ENCODE measurements around the gene POLN. TPM values are rescaled to one million over a fixed set of nuclear protein-coding genes. Genes with fewer than 3 reads are reported as not detected.

The POLN gene
- polyA plus RNA-seq, 1 donor (not counting 4 experiments of a cell fraction or from before 2014, with no cell fraction given) = 1.3 TPM

DNA sequence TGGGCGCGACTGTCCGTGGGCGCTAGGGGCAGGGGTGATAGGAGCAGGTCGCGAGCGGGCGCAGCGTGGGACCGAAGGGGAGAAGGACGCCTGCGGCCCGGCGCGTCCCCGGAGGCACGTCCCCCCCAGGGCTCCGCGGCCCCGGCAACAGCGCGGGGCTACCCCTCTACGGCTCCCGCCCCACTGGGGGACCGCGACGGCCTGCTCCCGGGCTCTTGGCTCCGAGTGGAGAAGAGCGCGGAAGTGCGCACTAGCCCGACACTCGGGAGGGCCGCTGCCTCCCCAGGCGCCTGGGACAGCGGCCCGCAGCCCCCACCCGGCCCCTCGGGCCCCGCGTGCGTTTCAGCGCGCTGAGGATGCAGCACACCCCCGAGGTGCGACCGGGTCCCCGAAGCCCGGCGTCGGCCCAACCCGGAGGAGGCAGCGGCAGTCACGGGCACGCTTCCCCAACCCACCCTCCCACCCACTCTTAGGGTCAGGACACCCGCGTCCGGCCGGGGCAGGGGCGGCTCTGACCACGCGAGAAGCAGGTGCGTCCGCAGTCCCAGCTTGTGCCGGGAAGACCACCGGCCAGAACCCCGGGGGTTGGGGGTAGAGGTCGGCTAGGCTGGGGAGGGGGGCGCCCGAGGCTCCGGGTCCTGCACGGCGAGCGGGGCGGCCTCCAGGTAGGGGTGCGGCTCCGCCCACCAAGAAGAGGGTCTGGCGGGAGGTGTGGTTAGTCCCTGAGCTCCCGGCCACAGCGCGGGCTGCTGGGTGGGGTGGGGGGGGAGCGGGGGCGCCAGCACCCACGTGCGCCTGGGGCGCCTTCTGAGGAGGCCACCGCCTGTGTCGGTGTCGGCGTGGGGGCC is 201.3 kb downstream of the POLN start:
- no peak overlapping the region for H3K27ac ChIP-seq (ENCODE audit: control insufficient read depth, insufficient read depth, low read length)
- no peaks in the 10 kb centered on the region for H3K36me3 ChIP-seq (ENCODE audit: control insufficient read depth in 2 of 2, extremely low read depth in 1 of 2, insufficient read depth in 2 of 2, low read length in 2 of 2)
- H3K9me3 ChIP-seq (ENCODE audit: control insufficient read depth, low read depth, low read length) = no peaks in the 10 kb centered on the region
- no peaks in the 10 kb centered on the region for H3K79me2 ChIP-seq (ENCODE audit: control insufficient read depth, insufficient read depth, low read length)
- dilution Hi-C loops (cut with MboI; ENCODE audit: extremely low pct_ligation_motif_present, low sequenced_read_pairs) = no loop called here
- no peak for FAIRE-seq
- no peak for DNase-seq (ENCODE audit: low read depth, low spot score)
- H3K9me1 ChIP-seq (ENCODE audit: control insufficient read depth, extremely low read depth, insufficient read depth, low read length) = no peaks in the 10 kb centered on the region
- TF ChIP-seq, protein P1, sequence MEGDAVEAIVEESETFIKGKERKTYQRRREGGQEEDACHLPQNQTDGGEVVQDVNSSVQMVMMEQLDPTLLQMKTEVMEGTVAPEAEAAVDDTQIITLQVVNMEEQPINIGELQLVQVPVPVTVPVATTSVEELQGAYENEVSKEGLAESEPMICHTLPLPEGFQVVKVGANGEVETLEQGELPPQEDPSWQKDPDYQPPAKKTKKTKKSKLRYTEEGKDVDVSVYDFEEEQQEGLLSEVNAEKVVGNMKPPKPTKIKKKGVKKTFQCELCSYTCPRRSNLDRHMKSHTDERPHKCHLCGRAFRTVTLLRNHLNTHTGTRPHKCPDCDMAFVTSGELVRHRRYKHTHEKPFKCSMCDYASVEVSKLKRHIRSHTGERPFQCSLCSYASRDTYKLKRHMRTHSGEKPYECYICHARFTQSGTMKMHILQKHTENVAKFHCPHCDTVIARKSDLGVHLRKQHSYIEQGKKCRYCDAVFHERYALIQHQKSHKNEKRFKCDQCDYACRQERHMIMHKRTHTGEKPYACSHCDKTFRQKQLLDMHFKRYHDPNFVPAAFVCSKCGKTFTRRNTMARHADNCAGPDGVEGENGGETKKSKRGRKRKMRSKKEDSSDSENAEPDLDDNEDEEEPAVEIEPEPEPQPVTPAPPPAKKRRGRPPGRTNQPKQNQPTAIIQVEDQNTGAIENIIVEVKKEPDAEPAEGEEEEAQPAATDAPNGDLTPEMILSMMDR (optimal IDR thresholded peaks at IDR 0.05 in 1 of 3, IDR thresholded peaks at IDR 0.05 in 1 of 3, conservative IDR thresholded peaks at IDR 0.05 in 1 of 3; ENCODE audit: extremely low read depth in 1 of 3, insufficient read depth in 2 of 3, low read length in 3 of 3) = no peak
- peak; percentile 57 for TF ChIP-seq EZH2 (IDR thresholded peaks at IDR 0.05; ENCODE audit: low read length)
- H3K4me1 ChIP-seq (ENCODE audit: control insufficient read depth, extremely low read depth, insufficient read depth, low read length) = no peaks in the 10 kb centered on the region
- H4K20me1 ChIP-seq (ENCODE audit: control insufficient read depth, extremely low read depth, insufficient read depth, low read length) = no peaks in the 10 kb centered on the region
- peak overlapping the region in 1 of 3 experiments; percentile 80 for H3K4me3 ChIP-seq (ENCODE audit: control insufficient read depth in 2 of 3, extremely low read depth in 1 of 3, insufficient read depth in 2 of 3, low read depth in 1 of 3, low read length in 3 of 3)
- H3K4me2 ChIP-seq (ENCODE audit: control insufficient read depth, extremely low read depth, insufficient read depth, low read depth, low read length) = no peak overlapping the region
- peaks cover 30% of the 10 kb centered on the region for H3K27me3 ChIP-seq (ENCODE audit: control insufficient read depth, extremely low read depth, insufficient read depth, low read length)
- H3K9ac ChIP-seq (ENCODE audit: control insufficient read depth, extremely low read depth, insufficient read depth, low read length) = no peak overlapping the region
- no peak overlapping the region for H2AFZ ChIP-seq (ENCODE audit: control insufficient read depth, low read length)

DNA sequence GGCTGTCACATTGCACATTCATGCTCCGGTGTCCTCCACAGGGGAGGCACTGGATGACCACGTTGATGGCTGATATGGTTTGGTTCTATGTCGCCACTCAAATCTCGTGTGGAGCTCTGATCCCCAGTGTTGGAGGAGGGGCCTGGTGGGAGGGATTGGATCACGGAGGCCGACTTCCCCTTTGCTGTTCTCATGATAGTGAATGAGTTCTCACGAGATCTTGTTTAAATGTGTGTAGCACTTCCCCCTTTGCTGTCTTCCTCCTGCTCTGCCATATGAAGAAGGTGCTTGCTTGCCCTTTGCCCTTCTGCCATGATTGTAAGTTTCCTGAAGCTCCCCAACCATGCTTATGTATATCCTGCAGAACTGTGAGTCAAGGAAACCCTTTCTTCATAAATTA is 205.1 kb downstream of the POLN start:
- DNase-seq (ENCODE audit: low read depth, low spot score) = no peak
- Histone ChIP-seq H3K9me3 (ENCODE audit: control insufficient read depth, low read depth, low read length) (no peaks in the 10 kb centered on the region), H4K20me1 (ENCODE audit: control insufficient read depth, extremely low read depth, insufficient read depth, low read length) (no peaks in the 10 kb centered on the region), H3K4me3 (ENCODE audit: control insufficient read depth in 2 of 3, extremely low read depth in 1 of 3, insufficient read depth in 2 of 3, low read depth in 1 of 3, low read length in 3 of 3) (no peak overlapping the region), H2AFZ (ENCODE audit: control insufficient read depth, low read length) (no peak overlapping the region), H3K4me2 (ENCODE audit: control insufficient read depth, extremely low read depth, insufficient read depth, low read depth, low read length) (no peak overlapping the region), H3K9ac (ENCODE audit: control insufficient read depth, extremely low read depth, insufficient read depth, low read length) (no peak overlapping the region), H3K79me2 (ENCODE audit: control insufficient read depth, insufficient read depth, low read length) (no peaks in the 10 kb centered on the region), H3K27me3 (ENCODE audit: control insufficient read depth, extremely low read depth, insufficient read depth, low read length) (peaks cover 32% of the 10 kb centered on the region), H3K9me1 (ENCODE audit: control insufficient read depth, extremely low read depth, insufficient read depth, low read length) (no peaks in the 10 kb centered on the region), H3K4me1 (ENCODE audit: control insufficient read depth, extremely low read depth, insufficient read depth, low read length) (no peaks in the 10 kb centered on the region), H3K27ac (ENCODE audit: control insufficient read depth, insufficient read depth, low read length) (no peak overlapping the region), H3K36me3 (ENCODE audit: control insufficient read depth in 2 of 2, extremely low read depth in 1 of 2, insufficient read depth in 2 of 2, low read length in 2 of 2) (no peaks in the 10 kb centered on the region)
- no peak for FAIRE-seq
- no peak for TF ChIP-seq EZH2 (IDR thresholded peaks at IDR 0.05; ENCODE audit: low read length)
- TF ChIP-seq, protein P1 (optimal IDR thresholded peaks at IDR 0.05 in 1 of 3, IDR thresholded peaks at IDR 0.05 in 1 of 3, conservative IDR thresholded peaks at IDR 0.05 in 1 of 3; ENCODE audit: extremely low read depth in 1 of 3, insufficient read depth in 2 of 3, low read length in 3 of 3) = no peak
- dilution Hi-C loops (cut with MboI; ENCODE audit: extremely low pct_ligation_motif_present, low sequenced_read_pairs) = no loop called here

Measured in keratinocyte (primary cell).